ENCODE data around the gene TTC7B. TPM values are rescaled to one million over a fixed set of nuclear protein-coding genes. Genes with fewer than 3 reads are reported as not detected.

TTC7B gene
- total and polyA plus RNA-seq, 10 of the 15 experiments (the other 5 are each of a cell fraction or from before 2014, with no cell fraction given), result under 0.01 to 1.1 (median 0.26) TPM; not detected in 2

DNA sequence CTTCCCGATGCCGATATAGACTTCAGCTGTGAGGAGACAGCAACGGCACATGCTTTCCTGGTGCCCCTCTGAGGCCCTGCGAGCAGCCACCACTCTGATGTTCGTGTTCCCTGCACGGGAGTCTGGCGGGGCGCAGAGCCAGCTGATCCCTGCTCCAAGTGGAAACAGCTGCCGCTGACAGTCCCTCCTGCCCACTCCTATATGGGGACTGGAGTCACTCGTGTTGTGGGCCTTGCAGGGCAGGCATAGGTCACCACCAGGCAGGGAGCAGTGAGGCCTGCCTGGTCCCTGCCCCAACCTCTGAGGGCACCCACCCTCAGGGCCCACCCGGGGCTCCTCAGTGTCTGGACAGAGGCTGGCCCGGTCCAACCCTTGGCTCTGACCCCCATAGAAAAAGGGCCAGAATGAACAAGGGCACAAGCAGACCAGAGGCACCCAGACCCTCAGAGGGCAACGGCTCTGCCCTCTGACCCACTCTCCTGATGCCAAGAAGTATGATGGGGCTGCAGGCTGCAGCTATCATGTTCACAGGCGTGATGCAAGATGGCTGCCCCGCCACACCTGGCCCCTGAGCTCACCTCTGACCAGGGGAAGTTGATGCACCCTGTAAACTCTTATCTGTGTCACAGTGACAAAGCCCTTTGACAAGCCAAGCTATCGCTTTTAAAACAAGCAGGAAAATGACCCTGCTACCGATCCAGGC is 237.8 kb downstream of the TTC7B start:
- ChIA-PET RAD21 (ENCODE audit: unreplicated experiment) (no interaction called here), SMC1A (ENCODE audit: uncharacterized antibody, unreplicated experiment) (no interaction called here), POLR2A (no interaction called here), CTCF (no interaction called here)
- Histone ChIP-seq H3K27ac (ENCODE audit: control insufficient read depth, insufficient read depth) (no peak overlapping the region), H2AFZ (ENCODE audit: control insufficient read depth, low read depth, low read length) (no peak overlapping the region), H3K9me3 (replicated peaks; ENCODE audit: control insufficient read depth, insufficient read depth, low read length) (no peaks in the 10 kb centered on the region), H3K4me1 (ENCODE audit: control insufficient read depth, insufficient read depth, low read length) (no peaks in the 10 kb centered on the region), H3K27me3 (replicated peaks in 1 of 2; ENCODE audit: control insufficient read depth in 2 of 2, insufficient read depth in 2 of 2, low read length in 1 of 2) (no peaks in the 10 kb centered on the region; a peak in 2 of 4 replicates), H3K36me3 (ENCODE audit: control insufficient read depth in 2 of 2, insufficient read depth in 2 of 2, low read length in 1 of 2) (no peaks in the 10 kb centered on the region), H3K9ac (ENCODE audit: control insufficient read depth, insufficient read depth, low read length) (no peak overlapping the region), H4K20me1 (ENCODE audit: control insufficient read depth, insufficient read depth) (no peaks in the 10 kb centered on the region), H3K4me3 (no peak overlapping the region), H3K4me2 (ENCODE audit: control insufficient read depth, insufficient read depth) (no peak overlapping the region), H3K79me2 (ENCODE audit: control insufficient read depth, insufficient read depth, low read length) (no peaks in the 10 kb centered on the region)
- no TSS peak for BruUV-seq (replicated peaks)
- WGBS (ENCODE audit: insufficient coverage, insufficient replicate concordance, low lambda C conversion rate, missing lambda C conversion rate), result 41% methylated on average over 17 of the region's 17 CpGs
- DNase-seq (ENCODE audit: low read depth, low spot score) (no peak), FAIRE-seq (no peak), ATAC-seq (no peak)
- TF ChIP-seq YY1 (IDR thresholded peaks at IDR 0.05; ENCODE audit: low read depth, low read length), result no peak
- TF ChIP-seq TAF1 (IDR thresholded peaks at IDR 0.05; ENCODE audit: borderline replicate concordance, low read depth, low read length), result no peak
- TF ChIP-seq CEBPB (IDR thresholded peaks at IDR 0.05; ENCODE audit: borderline replicate concordance in 1 of 2, low read depth in 2 of 2, low read length in 2 of 2), result no peak
- TF ChIP-seq HDAC2 (IDR thresholded peaks at IDR 0.05), result no peak
- no peak for TF ChIP-seq RB1 (IDR thresholded peaks at IDR 0.05; ENCODE audit: borderline replicate concordance)
- TF ChIP-seq FOXM1 (IDR thresholded peaks at IDR 0.05; ENCODE audit: low read depth, low read length), result no peak
- in situ Hi-C loops (cut with MboI) (no loop called here), intact Hi-C loops (cut with micrococcal nuclease; ENCODE audit: unreplicated experiment) (no loop called here)

DNA sequence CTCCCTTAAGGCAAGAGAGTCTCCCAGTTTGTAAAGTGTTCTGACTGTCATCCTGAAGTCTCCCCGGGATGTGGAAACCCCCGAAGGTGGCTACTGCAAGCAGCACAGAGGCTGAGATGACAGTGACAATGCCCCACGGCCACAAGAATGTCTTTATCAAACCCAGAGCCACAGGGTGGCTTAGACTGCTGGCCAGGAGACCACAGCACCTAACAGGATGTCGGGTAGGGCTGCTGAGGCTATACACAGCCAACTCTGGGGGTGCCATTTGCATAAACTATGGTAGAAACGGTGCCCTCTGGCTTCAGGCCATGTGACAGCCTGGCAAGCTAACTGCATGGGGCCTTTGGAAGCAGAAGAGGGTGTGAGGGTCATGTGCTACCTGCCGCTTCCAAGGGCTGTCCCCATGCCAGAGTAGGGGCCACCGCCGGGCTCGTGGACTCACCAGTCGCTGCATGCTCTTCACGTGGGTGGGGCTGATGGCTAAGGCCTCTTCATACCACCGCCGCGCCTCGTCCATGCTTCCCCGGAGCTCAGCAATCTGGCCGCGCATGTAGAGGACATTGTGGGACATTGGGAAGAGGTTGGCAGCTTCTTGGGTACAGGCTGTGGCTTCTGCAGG is 238.5 kb downstream of the TTC7B start:
- WGBS (ENCODE audit: insufficient coverage, insufficient replicate concordance, low lambda C conversion rate, missing lambda C conversion rate), result 48% methylated on average over 18 of the region's 18 CpGs
- intact Hi-C loops (cut with micrococcal nuclease; ENCODE audit: unreplicated experiment) (no loop called here), in situ Hi-C loops (cut with MboI) (no loop called here)
- CTCF ChIA-PET, result no interaction called here
- H3K4me2 ChIP-seq (ENCODE audit: control insufficient read depth, insufficient read depth), result no peak overlapping the region
- POLR2A ChIA-PET, result no interaction called here
- H3K79me2 ChIP-seq (ENCODE audit: control insufficient read depth, insufficient read depth, low read length), result no peaks in the 10 kb centered on the region
- TF ChIP-seq ZNF384 (IDR thresholded peaks at IDR 0.05; ENCODE audit: borderline replicate concordance, low read depth, low read length), result no peak
- TF ChIP-seq GABPA (IDR thresholded peaks at IDR 0.05; ENCODE audit: low read depth), result no peak
- TF ChIP-seq, protein P1, sequence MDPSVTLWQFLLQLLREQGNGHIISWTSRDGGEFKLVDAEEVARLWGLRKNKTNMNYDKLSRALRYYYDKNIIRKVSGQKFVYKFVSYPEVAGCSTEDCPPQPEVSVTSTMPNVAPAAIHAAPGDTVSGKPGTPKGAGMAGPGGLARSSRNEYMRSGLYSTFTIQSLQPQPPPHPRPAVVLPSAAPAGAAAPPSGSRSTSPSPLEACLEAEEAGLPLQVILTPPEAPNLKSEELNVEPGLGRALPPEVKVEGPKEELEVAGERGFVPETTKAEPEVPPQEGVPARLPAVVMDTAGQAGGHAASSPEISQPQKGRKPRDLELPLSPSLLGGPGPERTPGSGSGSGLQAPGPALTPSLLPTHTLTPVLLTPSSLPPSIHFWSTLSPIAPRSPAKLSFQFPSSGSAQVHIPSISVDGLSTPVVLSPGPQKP (IDR thresholded peaks at IDR 0.05; ENCODE audit: low read depth, low read length), result no peak
- TF ChIP-seq NR2F1 (conservative IDR thresholded peaks at IDR 0.05), result no peak
- no peak for TF ChIP-seq CREM (IDR thresholded peaks at IDR 0.05; ENCODE audit: low read depth)
- TF ChIP-seq ATF7 (IDR thresholded peaks at IDR 0.05; ENCODE audit: low read depth), result no peak
- no peak for DNase-seq (ENCODE audit: low read depth, low spot score)
- no peak overlapping the region for H3K4me3 ChIP-seq
- H3K27ac ChIP-seq (ENCODE audit: control insufficient read depth, insufficient read depth), result no peak overlapping the region
- ATAC-seq, result peak; percentile 32; the same call in 1 of the 3 replicates
- no peaks in the 10 kb centered on the region for H4K20me1 ChIP-seq (ENCODE audit: control insufficient read depth, insufficient read depth)
- RAD21 ChIA-PET (ENCODE audit: unreplicated experiment), result no interaction called here
- H3K4me1 ChIP-seq (ENCODE audit: control insufficient read depth, insufficient read depth, low read length), result no peaks in the 10 kb centered on the region
- FAIRE-seq, result no peak
- BruUV-seq (replicated peaks), result no TSS peak
- H3K9me3 ChIP-seq (replicated peaks; ENCODE audit: control insufficient read depth, insufficient read depth, low read length), result no peaks in the 10 kb centered on the region
- H3K27me3 ChIP-seq (replicated peaks in 1 of 2; ENCODE audit: control insufficient read depth in 2 of 2, insufficient read depth in 2 of 2, low read length in 1 of 2), result no peaks in the 10 kb centered on the region; a peak in 2 of 4 replicates
- H3K36me3 ChIP-seq (ENCODE audit: control insufficient read depth in 2 of 2, insufficient read depth in 2 of 2, low read length in 1 of 2), result no peaks in the 10 kb centered on the region
- SMC1A ChIA-PET (ENCODE audit: uncharacterized antibody, unreplicated experiment), result no interaction called here
- no peak overlapping the region for H2AFZ ChIP-seq (ENCODE audit: control insufficient read depth, low read depth, low read length)
- H3K9ac ChIP-seq (ENCODE audit: control insufficient read depth, insufficient read depth, low read length), result no peak overlapping the region
